OCI-LY3 (cell line): ENCODE data around the gene FGR.

Source experiments
- H2AFZ ChIP-seq: fragments of 200-600, 300-600 bp; shearing (Covaris generic); 2 replicates; pipeline ENCODE4 v1.6.0; 2014; ENCODE audit warnings: antibody characterized with exemption, low read depth, low read length
- H3K27ac ChIP-seq: fragments of 200-600, 300-600 bp; sonication (generic); 2 replicates; pipeline ENCODE4 v1.5.1; 2014; ENCODE audit warnings: mild to moderate bottlenecking, low read length, moderate library complexity, mixed read lengths
- H3K27me3 ChIP-seq: fragments of 200-600, 300-600 bp; sonication (generic); 2 replicates; pipeline ENCODE4 v1.6.1; 2014; ENCODE audit warnings: low read depth, low read length, mixed read lengths
- H3K36me3 ChIP-seq: fragments of 200-600, 300-600 bp; sonication (generic); replicated peaks from 2 replicates; pipeline ENCODE3; 2014; ENCODE audit warnings: low read depth, low read length, mixed read lengths
- H3K4me1 ChIP-seq: fragments of 300-600, 200-600 bp; sonication (generic); 2 replicates; pipeline ENCODE4 v1.6.1; 2014; ENCODE audit warnings: low read length, mixed read lengths
- H3K4me2 ChIP-seq: fragments of 200-600, 300-600 bp; sonication (generic); 2 replicates; pipeline ENCODE4 v1.6.1; 2014; ENCODE audit warnings: low read length, mixed read lengths
- H3K4me3 ChIP-seq: fragments of 300-600, 200-600 bp; sonication (generic); 2 replicates; pipeline ENCODE4 v1.5.1; 2014; ENCODE audit warnings: antibody characterized with exemption, mild to moderate bottlenecking, low read length, moderate library complexity
- H3K79me2 ChIP-seq: fragments of 300-600, 200-600 bp; shearing (Covaris generic); 2 replicates; pipeline ENCODE4 v1.6.1; 2014; ENCODE audit warnings: mild to moderate bottlenecking, low read length, mixed read lengths
- H3K9ac ChIP-seq: fragments of 300-600, 200-600 bp; shearing (Covaris generic); 2 replicates; pipeline ENCODE4 v1.6.0; 2014; ENCODE audit warnings: mild to moderate bottlenecking, low read length, moderate library complexity
- H3K9me3 ChIP-seq: fragments of 200-600, 300-600 bp; shearing (Covaris generic); 2 replicates; pipeline ENCODE4 v1.6.1; 2014; ENCODE audit warnings: low read length, mixed read lengths; ENCODE audit not compliant: insufficient read depth
- H4K20me1 ChIP-seq: fragments of 200-600, 300-600 bp; sonication (generic); 2 replicates; pipeline ENCODE4 v1.6.1; 2016; ENCODE audit warnings: low read length, mixed read lengths; ENCODE audit not compliant: insufficient read depth
- EZH2phosphoT487 ChIP-seq: fragments of 200-600 bp; shearing (Covaris generic); IDR thresholded peaks from 2 replicates; pipeline ENCODE4 v1.6.1; 2018; ENCODE audit warnings: antibody characterized with exemption, mixed run types, low read depth
- TF ChIP-seq, protein P1 (sequence below): fragments of 200-600, 300-600 bp; sonication (generic); IDR thresholded peaks from 2 replicates; pipeline ENCODE4 v1.5.1; 2014; ENCODE audit warnings: antibody characterized with exemption, low read length, low read depth

The FGR gene

DNA sequence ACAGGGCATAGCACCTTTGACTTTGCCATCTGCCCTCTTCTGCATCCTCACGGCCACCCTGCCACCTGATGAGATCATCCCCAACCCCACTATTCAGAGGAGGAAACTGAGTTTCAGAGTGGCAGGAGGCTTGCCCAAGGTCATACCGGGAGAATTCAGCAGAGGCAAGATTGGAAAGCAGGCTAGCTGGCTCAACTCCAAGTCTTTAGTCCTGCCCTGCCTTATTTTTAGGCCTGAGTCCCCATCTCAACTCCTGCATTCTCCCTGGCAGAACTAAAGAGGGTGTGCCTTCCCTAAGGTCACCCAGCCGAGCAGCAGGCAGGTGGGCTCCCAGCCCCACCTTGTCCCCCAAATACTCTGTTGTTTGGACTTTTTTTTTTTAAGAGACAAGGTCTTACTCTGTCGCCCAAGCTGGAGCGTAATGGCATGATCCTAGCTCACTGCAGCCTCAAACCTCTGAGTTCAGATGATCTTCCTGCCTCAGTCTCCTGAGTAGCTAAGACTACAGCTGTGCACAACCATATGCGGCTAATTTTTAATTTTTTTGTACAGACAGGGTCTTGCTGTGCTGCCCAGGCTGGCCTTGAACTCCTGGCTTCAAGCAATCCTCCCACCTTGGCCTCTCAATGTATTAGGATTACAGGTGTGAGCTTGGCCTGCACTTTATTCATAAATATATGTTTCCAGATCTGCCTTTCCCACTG is 13.8 kb upstream of the FGR start:
- Histone ChIP-seq H3K4me3 (no peak overlapping the region), H3K79me2 (no peaks in the 10 kb centered on the region), H3K4me1 (peaks cover 10% of the 10 kb centered on the region; the same call in 1 of the 2 replicates), H3K9ac (no peak overlapping the region), H2AFZ (no peak overlapping the region), H3K4me2 (no peak overlapping the region), H3K27ac (no peak overlapping the region), H4K20me1 (no peaks in the 10 kb centered on the region), H3K36me3 (no peaks in the 10 kb centered on the region), H3K27me3 (no peaks in the 10 kb centered on the region), H3K9me3 (no peaks in the 10 kb centered on the region)
- TF ChIP-seq EZH2phosphoT487: no peak
- TF ChIP-seq, protein P1, sequence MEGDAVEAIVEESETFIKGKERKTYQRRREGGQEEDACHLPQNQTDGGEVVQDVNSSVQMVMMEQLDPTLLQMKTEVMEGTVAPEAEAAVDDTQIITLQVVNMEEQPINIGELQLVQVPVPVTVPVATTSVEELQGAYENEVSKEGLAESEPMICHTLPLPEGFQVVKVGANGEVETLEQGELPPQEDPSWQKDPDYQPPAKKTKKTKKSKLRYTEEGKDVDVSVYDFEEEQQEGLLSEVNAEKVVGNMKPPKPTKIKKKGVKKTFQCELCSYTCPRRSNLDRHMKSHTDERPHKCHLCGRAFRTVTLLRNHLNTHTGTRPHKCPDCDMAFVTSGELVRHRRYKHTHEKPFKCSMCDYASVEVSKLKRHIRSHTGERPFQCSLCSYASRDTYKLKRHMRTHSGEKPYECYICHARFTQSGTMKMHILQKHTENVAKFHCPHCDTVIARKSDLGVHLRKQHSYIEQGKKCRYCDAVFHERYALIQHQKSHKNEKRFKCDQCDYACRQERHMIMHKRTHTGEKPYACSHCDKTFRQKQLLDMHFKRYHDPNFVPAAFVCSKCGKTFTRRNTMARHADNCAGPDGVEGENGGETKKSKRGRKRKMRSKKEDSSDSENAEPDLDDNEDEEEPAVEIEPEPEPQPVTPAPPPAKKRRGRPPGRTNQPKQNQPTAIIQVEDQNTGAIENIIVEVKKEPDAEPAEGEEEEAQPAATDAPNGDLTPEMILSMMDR: no peak

DNA sequence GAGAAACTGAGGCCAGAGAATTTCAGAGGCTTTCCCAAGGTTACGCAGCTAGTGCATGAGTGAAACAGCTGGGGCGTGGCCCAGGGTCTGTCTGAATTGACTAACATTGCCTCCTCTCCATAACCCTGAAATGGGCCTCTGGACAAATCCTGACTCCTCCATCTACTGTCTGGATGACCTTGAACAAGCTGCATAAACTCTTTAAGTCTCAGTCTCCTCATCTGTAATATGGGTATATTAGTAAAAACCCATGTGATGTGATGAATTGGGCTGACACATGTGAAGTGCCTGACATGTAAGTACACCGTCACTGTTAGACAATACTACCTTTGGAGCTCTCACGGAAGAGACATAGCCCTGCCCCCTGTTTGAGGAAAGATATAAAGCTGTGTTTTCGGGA is 12.3 kb upstream of the FGR start:
- H3K27ac ChIP-seq: no peak overlapping the region
- no peaks in the 10 kb centered on the region for H3K36me3 ChIP-seq
- no peak for TF ChIP-seq EZH2phosphoT487
- TF ChIP-seq, protein P1: no peak
- no peaks in the 10 kb centered on the region for H3K9me3 ChIP-seq
- H3K4me1 ChIP-seq: peaks cover 14% of the 10 kb centered on the region; the same call in 1 of the 2 replicates
- no peak overlapping the region for H3K9ac ChIP-seq
- no peaks in the 10 kb centered on the region for H3K79me2 ChIP-seq
- H3K27me3 ChIP-seq: no peaks in the 10 kb centered on the region
- no peaks in the 10 kb centered on the region for H4K20me1 ChIP-seq
- no peak overlapping the region for H2AFZ ChIP-seq
- H3K4me3 ChIP-seq: no peak overlapping the region
- H3K4me2 ChIP-seq: no peak overlapping the region

DNA sequence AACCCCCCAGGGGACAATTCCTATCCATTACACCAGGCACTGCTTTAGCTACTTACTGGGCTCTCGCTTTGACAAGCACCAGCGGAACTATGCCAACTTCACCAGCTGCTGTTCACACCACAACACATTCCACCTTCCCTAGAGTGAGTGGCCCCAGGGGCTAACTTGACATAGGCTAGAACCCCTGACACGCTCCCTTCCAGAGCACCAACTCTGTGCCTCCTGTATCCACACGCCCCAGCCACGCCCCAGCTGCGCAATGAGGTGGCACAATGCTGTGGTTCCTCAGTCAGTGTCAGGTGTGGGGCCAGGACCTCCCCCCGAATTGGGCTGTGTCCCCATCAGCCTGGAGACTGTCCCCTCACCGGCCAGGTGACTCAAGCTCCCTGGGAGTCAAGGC is 11.7 kb upstream of the FGR start:
- H3K9ac ChIP-seq: no peak overlapping the region
- no peak overlapping the region for H3K4me3 ChIP-seq
- H3K79me2 ChIP-seq: no peaks in the 10 kb centered on the region
- H3K4me1 ChIP-seq: peaks cover 14% of the 10 kb centered on the region; the same call in 1 of the 2 replicates
- H2AFZ ChIP-seq: no peak overlapping the region
- TF ChIP-seq, protein P1: no peak
- no peak for TF ChIP-seq EZH2phosphoT487
- no peaks in the 10 kb centered on the region for H4K20me1 ChIP-seq
- no peak overlapping the region for H3K4me2 ChIP-seq
- H3K36me3 ChIP-seq: no peaks in the 10 kb centered on the region
- no peaks in the 10 kb centered on the region for H3K27me3 ChIP-seq
- H3K27ac ChIP-seq: no peak overlapping the region
- no peaks in the 10 kb centered on the region for H3K9me3 ChIP-seq

DNA sequence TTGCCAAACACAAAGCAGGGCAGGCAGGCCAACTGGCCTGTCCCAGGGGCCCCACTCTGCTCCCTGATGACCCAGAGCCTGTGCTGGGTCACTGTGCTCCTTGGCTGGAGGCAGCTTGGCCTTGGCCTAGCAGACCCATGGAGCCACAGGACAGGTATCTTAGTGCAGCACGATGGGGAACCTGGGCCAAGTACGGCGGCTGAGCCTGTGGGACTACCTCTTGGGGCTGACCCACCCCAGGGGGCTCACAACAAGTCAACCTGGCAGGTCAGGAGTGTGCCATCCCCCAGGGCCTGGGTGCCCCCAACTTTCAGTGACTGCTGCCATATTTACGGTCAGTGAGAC is 10.1 kb upstream of the FGR start:
- no peak overlapping the region for H3K4me3 ChIP-seq
- H3K4me1 ChIP-seq: peaks cover 9% of the 10 kb centered on the region; the same call in 1 of the 2 replicates
- H3K27me3 ChIP-seq: no peaks in the 10 kb centered on the region
- no peak overlapping the region for H3K9ac ChIP-seq
- H3K27ac ChIP-seq: no peak overlapping the region
- H2AFZ ChIP-seq: no peak overlapping the region
- no peak for TF ChIP-seq EZH2phosphoT487
- TF ChIP-seq, protein P1: no peak
- no peak overlapping the region for H3K4me2 ChIP-seq
- no peaks in the 10 kb centered on the region for H3K9me3 ChIP-seq
- H3K36me3 ChIP-seq: no peaks in the 10 kb centered on the region
- H3K79me2 ChIP-seq: no peaks in the 10 kb centered on the region
- no peaks in the 10 kb centered on the region for H4K20me1 ChIP-seq
